NCI-H146 treated with DMSO at 0.1 percent for 48 hours (cell line): Measurements from ENCODE around the gene THADA.

Source experiments
- DNase-seq: peaks from one replicate; lab custom pipeline; 2025; ENCODE audit not compliant: unreplicated experiment; lab: John Stamatoyannopoulos, UW

The THADA gene

DNA sequence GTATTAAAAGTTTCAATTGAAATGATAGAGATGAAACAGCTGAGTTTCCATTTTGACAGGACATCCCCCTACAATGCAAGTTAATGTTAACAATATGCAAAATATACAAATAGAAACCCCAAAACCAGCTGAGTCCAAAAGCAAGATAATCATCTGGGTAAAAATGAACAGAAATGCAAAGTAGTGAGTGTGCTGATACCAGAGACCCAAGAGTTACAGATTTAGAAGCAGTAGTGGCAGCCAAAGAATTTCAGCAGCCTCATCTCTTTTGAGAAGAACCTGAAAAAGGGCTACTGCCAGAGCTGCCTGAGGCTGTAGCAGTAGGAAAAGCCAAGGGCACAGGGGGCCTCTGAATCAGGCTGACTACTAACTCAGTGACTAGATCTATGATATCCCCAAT lies 82.6 kb downstream of the THADA start:
- no peak for DNase-seq

DNA sequence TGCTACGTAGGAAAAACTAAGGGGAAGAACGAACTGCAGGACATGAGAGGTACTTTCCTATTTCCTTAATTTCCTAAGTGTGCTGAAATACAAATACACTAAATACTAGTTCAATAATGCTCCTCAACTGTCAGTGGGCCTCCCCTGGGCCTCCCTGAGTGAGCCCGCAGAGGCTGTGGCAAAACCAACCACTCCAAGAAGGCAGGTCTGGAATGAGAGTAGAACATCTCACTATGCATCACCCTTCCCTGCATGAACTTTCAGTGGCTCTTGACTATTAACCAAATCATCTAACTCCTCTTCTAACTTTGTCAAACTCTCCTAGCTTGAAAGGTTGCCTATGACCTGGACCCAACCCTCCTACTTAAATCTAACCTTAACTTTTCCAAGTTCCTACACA lies 84.6 kb downstream of the THADA start:
- no peak for DNase-seq

DNA sequence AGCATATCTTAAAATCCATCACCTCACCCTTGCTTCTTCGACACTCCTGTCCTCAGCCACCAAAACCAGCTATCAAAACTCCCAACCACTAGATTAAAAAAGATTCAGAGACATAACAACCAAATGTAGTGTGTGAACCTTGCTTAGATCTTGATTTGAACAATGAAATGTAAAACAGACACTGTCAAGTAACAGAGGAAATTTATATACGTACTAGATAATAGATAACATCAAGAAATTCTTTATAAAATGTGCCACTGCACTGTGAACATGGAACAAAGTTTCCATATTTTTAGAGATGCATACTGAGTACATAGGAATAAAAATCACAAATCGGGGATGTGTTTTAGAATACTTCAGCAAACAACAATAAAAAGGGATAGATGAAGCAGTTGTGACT lies 86.0 kb downstream of the THADA start:
- DNase-seq, result no peak

DNA sequence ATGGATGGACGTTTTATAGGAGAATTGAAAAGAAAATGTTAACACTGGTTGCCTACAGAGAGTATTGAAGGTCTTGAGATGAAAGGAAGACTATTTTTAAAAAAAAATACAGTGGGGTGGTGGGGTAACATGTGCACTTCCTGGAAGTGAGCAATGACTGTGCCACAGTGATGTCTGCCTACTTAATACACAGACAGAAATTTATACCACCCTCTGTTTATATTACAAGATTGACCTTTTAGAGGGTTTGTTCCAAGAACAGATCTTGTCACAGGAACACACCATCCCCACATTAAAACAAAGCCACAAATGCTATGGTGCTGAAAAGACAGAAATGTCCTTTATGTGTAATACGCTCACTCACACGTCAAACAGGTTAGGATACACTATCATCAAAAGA lies 87.6 kb downstream of the THADA start:
- no peak for DNase-seq

DNA sequence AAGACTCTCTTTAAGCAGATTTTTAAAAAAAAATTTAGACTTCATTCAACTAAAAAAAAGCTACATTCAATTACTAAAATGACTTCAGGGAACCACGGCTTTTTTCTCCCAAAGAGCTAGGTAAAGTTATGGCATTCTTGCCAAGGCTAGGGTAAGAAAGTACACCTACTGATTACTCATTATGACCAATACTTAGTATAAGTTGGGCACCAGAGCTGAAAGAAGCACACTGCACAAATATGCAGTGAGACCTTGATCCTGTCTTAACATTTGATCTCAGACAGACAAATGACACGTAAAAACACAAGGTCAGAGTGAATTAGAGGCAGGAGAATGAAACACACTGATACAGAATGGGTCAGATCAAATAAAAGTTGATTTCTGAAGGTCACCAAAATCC lies 88.7 kb downstream of the THADA start:
- DNase-seq, result no peak

DNA sequence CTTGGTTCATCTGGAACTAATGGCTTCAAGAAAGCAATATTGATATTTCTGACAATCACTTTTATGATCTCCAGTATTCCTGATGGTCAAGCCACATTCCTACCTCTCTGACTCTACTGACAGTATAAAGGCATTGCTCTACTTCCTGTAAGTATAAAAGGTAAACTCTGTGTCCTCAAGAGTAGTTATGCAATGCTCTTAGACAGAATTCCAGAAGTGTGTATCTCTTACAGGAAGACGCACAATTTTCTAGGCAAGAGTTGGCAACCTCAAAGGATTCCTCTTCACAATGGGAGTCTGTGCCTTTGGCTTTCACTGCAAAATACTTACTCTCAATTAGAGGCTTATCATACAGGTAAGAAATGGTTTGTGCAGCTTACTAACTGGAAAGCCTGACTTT lies 100.1 kb downstream of the THADA start:
- DNase-seq, result no peak

DNA sequence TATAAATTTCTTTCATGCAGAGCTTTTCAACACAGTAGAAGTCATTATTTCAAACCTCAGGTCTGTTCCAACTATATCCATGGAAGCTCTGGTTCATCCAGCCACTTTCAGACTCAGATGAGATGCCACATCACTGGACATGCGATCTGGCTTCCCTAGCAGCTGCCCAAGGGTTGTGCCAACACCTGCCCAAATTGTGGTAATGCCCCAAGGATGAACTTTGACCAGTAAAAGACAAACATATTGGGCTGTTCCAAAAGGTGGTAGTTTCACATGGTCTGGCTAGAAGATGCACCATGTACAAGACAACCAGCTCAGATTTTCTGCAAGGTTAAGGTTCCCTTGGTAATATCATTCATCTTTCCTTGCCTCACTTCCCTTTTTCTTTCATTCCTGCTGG lies 101.9 kb downstream of the THADA start:
- DNase-seq, result no peak

DNA sequence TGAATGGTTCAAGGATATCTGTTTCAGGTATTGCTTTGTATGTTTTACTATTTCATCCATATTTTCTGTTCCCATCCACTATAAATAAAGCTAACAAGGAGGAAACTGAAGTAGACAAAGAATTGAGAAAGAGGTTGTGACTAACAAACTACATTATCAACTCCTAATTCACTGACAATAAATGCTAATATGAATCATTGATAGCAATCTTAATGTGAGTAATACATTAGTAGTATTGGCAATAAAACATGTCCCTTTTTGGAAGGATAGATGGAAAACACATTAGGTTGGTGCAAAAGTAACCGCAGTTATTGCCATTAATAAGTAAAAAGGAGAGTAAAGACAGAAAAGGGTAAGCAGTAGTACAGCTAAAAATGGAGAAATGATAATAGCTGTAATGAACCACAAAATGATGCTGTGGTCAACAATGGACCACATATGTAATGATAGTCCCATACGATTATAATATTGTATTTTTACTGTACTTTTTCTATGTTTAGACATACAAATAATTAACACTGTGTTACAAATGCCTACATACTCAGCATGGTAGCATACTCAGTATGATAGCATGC lies 104.7 kb downstream of the THADA start:
- DNase-seq, result no peak

DNA sequence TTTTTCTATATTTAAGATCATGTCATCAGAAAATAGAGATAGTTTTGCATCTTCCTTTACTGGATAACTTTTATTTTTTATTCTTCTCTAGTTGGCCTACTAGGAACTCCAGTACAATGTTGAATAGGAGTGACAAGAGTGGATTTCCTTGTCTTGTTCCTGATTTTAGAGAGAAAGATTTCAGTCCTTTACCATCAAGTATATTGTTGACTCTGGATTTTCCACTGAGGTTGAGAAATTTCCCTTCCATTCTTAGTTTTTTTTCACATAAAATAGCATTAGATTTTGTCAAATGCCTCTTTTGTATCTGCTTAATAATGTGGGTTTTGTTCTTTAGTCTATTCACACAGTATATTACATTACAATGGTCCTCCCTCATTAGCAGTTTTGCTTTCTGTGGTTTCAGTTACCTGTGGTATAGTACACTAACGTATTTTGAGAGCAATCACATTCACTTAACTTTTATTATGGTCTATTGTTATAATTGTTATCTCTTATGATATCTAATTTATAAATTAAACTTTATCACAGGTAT lies 105.5 kb downstream of the THADA start:
- DNase-seq, result no peak

DNA sequence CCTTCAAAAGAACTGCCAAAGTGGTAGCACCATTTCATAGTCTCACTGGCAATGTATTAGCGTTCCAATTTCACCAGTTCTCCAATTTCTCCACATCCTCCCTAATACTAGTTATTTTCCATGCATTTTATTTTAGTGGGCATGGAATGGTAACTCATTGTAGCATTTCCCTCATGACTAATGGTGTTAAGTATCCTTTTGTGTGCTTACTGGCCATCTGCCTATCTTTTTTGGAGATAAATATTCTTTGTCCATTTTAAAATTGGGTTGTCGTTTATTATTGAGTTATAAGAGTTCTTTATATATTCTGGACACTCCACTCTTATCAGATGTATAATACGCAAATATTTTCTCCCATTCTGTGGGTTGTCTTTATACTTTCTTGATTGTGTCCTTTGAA lies 107.1 kb downstream of the THADA start:
- DNase-seq, result no peak

DNA sequence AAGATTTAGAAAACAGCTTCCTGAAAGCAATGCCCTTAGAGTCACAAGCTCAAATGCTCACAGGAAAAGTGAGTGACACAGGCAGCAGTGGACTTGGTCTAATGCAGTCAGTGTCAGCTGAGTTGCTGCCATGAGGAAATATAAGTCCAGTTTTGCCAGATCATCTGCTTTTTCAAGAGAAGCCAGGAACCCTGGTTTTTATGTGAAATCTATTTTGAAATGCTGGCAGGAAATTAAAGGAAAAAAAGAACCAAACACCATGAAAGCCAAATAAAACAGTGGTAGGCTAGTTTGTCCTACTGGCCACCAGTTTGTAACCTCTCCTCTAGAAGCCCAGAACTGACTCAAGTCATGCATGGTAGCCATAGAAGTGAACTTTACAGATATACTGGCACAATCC lies 109.2 kb downstream of the THADA start:
- no peak for DNase-seq

DNA sequence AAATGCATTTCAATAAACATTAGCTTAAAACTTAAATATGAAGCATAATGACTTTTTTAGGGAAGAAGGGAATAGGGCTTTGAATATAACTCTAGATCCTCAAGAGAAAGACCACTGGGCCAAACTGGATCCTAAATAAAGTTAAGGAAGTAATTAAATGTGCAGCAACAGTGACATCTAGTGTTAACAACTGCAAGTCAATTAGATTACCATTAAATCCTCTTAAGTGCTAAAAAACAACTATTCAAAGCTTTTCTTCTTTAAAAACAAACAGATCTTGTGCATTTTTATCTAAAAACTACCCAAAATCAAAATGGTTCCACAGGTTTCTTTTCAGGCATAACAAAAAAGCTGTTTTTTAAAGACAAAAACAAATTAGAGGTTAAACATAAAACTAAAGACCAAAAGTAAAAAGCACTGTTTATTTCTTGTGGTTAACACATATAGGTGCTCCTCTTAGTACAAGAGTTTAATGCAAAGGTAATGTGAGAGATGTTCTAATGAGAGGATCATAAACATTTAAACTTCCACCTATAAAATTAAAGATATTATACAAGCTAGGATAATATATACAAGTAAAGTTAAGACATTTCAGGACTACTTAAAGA lies 111.4 kb downstream of the THADA start:
- DNase-seq, result peak; percentile 65

DNA sequence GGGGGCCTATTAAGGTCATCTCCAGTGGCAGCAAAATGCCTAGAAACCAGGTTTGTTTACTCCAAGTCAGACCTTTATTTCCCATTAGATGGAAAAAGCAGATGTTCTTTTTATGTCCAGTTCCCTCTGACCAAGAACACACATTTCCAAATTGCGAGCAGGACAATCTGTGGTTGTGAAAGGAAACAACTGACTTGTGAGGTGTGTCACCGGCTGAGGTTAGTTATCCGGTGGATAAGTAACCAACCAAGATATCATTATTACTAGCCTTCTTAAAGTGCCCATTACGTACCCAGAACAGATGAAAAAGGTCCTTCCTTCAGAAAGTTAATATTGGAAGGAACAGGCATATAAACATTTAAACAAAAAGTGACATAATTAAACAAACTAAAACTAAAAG lies 112.9 kb downstream of the THADA start:
- no peak for DNase-seq

DNA sequence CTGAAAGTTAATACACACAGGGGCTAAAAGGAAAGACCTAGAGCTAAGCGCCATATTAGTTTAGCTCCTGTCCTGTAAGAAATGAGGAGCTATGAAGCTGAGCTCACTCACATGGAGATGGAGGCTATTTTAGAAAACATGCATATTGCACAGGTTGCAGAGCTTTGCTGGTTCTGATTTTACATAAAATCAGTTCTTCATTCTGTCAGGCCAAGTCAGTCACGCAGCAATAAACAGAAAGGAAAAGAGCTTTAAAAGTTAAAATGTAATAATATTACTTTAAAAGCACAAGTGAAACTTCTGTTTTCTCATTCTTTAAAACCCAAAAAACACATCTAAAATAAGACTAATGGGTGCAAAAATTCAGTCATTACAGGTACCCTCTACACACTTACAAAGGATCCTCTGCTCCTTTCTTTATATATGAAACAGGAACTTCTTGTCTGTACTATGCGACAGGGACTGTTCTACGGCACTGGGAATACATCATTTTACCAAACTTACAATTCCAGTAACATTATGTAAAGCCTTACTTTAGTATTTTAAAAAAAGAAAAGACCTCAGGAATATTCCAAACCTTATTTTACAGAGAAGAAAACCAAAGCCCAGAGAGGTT lies 113.8 kb downstream of the THADA start:
- no peak for DNase-seq

DNA sequence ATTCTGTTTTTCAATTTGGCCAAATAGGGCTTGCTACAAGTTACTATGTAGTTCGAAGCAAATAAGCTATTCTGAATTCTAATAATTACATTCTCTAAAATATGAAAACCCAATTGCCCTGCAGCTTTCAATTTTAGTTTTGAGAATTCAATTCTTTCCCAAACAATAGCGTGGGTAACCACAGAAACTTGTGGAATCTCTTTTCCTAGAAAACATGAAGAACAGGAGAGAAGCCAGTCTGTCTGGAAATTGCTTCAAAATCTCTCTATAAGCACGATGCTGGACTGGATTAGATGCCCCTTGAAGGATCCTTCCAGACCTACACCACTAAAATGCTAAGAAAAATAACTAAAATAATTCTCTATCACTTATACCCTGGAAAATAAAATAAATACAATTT lies 115.0 kb downstream of the THADA start:
- no peak for DNase-seq

DNA sequence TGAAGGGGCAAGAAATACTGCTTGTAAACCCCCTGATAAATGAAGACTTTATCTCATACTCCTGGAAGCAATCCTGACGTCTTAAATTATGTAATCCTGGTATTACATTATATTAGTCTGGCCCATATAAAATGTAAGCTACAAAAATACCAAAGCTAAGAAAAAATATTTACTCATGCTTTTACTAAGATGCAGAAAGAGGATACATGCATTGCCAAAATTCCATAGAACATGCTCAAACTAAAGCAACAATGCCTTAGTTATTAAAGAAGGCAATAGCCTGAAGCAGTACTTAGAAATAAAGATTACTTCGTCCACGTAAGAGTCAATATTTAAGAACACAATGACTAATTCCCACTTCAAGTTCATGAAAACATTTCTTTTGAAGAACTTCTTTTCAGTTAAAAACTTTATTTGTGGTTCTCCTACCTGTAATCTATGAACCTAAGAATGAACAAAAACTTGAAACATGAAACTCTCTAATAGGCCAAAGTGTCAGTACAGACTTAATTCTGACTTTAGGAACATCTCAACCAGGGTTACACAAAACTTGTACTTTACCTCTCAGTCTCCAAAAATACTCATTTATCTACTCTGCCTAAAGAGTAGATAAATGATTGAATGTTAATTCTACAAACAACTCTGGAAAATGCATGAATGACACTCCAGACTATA lies 117.3 kb downstream of the THADA start:
- DNase-seq, result no peak

DNA sequence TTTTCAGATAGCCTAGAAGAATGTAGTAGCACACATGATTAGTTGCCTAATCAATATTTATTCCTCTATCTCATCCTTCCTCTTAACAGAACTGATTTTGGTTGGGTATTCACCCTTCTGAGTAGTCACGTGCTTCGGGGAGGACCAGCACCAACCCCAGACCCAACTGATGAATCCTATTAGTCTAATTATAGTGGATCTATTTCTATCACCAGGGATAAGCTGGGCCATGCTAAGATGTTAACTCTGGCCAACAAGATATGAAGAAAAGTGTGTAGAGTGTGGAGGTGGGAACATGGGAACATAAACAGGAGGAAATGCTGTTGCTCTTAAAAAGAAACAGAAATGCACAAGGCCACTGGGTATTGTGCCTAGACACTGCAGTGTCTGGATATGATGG lies 119.9 kb downstream of the THADA start:
- DNase-seq, result no peak

DNA sequence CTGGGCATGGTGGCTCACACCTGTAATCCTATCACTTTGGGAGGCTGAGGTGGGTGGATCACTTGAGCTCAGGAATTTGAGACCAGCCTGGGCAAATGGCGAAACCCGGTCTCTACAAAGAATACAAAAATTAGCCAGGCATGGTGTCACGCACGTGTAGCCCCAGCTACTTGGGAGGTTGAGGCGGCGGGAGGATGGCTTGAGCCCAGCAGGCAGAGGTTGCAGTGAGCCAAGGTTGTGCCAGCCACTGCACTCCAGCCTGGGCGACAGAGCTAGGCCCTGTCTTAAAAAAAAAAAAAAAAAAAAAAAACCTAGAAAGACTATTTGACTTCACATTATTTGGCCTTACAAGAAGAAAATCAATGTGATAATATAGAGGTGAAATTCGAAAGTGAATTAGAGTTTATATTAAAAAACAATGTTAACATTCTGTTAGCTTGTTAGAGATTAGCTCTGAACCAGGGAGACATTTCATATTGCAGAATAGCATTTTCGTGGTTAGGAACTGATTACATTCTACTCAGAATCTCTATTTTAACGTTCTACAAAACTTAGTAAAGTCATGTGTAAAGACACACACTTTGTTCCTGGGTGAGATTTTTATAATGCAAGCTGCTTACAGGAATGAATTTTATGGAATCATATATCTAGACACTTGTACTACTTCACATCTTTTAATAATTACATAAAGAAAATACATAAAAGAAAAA lies 120.5 kb downstream of the THADA start:
- no peak for DNase-seq

DNA sequence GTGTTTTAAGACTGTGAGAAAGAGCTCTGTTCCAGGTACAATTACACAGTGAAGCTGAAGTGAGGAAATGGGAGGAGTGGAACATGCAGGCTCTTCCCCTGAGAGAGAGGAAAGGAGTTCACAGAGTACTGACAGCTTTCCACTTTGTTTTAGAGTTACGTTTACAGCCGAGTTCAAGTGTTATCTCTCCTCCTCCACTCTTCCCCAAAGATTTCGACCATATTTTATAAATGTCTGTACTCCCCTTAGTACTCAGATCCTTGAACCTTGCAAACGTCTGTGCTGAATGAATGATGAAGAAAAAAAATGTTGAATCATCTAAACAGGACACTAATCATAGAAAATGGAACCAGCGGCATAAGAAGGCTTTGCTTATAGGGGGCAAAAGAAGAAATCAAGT lies 121.6 kb downstream of the THADA start:
- no peak for DNase-seq

DNA sequence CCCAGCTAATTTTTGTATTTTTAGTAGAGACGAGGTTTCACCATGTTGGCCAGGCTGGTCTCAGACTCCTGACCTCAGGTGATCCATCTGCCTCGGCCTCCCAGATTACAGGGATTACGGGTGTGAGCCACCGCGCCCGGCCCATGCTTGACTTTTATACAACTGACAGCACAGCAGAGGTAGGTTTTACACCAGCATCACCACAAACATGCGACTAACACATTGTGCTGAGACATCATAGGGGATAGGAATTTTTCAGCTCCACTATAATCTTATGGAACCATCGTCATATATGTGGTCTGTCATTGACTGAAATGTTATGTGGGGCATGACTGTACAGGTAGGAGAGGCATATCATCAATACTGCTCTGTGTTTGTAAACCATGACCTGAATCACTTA lies 122.1 kb downstream of the THADA start:
- no peak for DNase-seq

DNA sequence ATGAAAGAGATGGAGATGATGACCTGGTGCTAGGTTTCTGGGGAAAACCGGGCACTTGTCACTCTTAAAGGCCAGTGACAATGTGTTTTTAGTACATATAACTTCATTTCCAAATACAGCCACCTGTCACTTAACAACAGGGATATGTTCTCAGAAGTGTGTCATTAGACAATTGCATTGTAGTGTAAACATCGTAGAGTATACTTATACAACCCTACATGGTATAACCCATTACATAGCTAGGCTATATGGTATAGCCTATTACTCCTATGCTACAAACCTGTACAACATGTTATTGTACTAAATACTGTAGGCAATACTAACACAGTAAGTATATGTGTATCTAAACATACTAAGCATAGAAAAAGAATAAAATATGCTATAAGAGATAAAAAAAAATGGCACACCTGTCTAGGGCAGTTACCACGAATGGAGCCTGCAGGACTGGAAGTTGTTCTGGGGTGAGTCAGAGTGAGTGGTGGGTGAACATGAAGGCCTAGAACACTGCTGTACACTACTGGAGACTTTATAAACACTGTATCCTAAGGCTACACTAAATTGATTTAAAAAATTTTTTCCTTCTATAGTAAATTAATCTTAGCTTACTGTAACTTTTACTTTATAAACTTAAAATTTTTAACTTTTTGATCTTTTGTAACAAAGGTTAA lies 123.2 kb downstream of the THADA start:
- DNase-seq, result no peak
